ENCODE results near the gene TOM1L1.

TOM1L1 gene

GRCh38 chr17:54882950-54883349 lies 17.7 kb upstream of the TOM1L1 start:
- no peak for TF ChIP-seq CTCF (IDR thresholded peaks at IDR 0.05; ENCODE audit: low read length, missing control alignments)
- H3K4me3 ChIP-seq (replicated peaks; ENCODE audit: low read depth, low read length): no peak overlapping the region
- DNase-seq (ENCODE audit: low read depth): no peak

GRCh38 chr17:54883939-54884338 lies 16.7 kb upstream of the TOM1L1 start:
- no peak for TF ChIP-seq CTCF (IDR thresholded peaks at IDR 0.05; ENCODE audit: low read length, missing control alignments)
- no peak overlapping the region for H3K4me3 ChIP-seq (replicated peaks; ENCODE audit: low read depth, low read length)
- no peak for DNase-seq (ENCODE audit: low read depth)

- TF ChIP-seq CTCF (IDR thresholded peaks at IDR 0.05; ENCODE audit: low read length, missing control alignments): no peak
- no peak for DNase-seq (ENCODE audit: low read depth)
- H3K4me3 ChIP-seq (replicated peaks; ENCODE audit: low read depth, low read length): no peak overlapping the region
These were observed 12.9 kb upstream of the TOM1L1 start for GRCh38 chr17:54887787-54888186.

GRCh38 chr17:54888254-54888653 lies 12.4 kb upstream of the TOM1L1 start:
- TF ChIP-seq CTCF (IDR thresholded peaks at IDR 0.05; ENCODE audit: low read length, missing control alignments): no peak
- DNase-seq (ENCODE audit: low read depth): no peak

GRCh38 chr17:54888981-54889380 lies 11.7 kb upstream of the TOM1L1 start:
- no peak overlapping the region for H3K4me3 ChIP-seq (replicated peaks; ENCODE audit: low read depth, low read length)
- no peak for TF ChIP-seq CTCF (IDR thresholded peaks at IDR 0.05; ENCODE audit: low read length, missing control alignments)
- no peak for DNase-seq (ENCODE audit: low read depth)

More at GRCh38 chr17:54888254-54888653, 12.4 kb upstream of the TOM1L1 start:
- H3K4me3 ChIP-seq (replicated peaks; ENCODE audit: low read depth, low read length): no peak overlapping the region

GRCh38 chr17:54891176-54891821 lies 9.4 kb upstream of the TOM1L1 start:
- peak; percentile 76 for DNase-seq (ENCODE audit: low read depth)
- peak; percentile 43 for TF ChIP-seq CTCF (IDR thresholded peaks at IDR 0.05; ENCODE audit: low read length, missing control alignments)
- H3K4me3 ChIP-seq (replicated peaks; ENCODE audit: low read depth, low read length): no peak overlapping the region

GRCh38 chr17:54892360-54892759 lies 8.3 kb upstream of the TOM1L1 start:
- no peak for DNase-seq (ENCODE audit: low read depth)
- no peak for TF ChIP-seq CTCF (IDR thresholded peaks at IDR 0.05; ENCODE audit: low read length, missing control alignments)
- H3K4me3 ChIP-seq (replicated peaks; ENCODE audit: low read depth, low read length): no peak overlapping the region

All from fibroblast of pulmonary artery (primary cell).